BLaER1 treated with 17β-estradiol and CSF1 and Interleukin-3, amounts not matched to agents 10 nM and 100 nM (cell line): Measurements from ENCODE around the gene ENO1.
"Not testable (repeated sequence)": the region's sequence is repeated elsewhere in the genome, so short reads cannot be mapped to it uniquely, and the experiment has no call there.

Experiments
- H3K27ac ChIP-seq, 11 experiments: shearing (Covaris generic); formaldehyde crosslinking; 2 replicates each; pipeline ENCODE4 v1.8.1; 2022
- H3K27me3 ChIP-seq, 11 experiments: shearing (Covaris generic); formaldehyde crosslinking; 2 replicates each; pipeline ENCODE4 v1.8.1; 2022
- H3K36me3 ChIP-seq, 11 experiments: shearing (Covaris generic); formaldehyde crosslinking; 2 replicates each; pipeline ENCODE4 v1.8.1; 2022
- H3K4me1 ChIP-seq, 10 experiments: shearing (Covaris generic); formaldehyde crosslinking; 2 replicates each; pipeline ENCODE4 v1.8.1; 2022
- H3K4me2 ChIP-seq, 11 experiments: shearing (Covaris generic); formaldehyde crosslinking; 2 replicates each; pipeline ENCODE4 v1.8.1; 2022
- H3K4me3 ChIP-seq, 10 experiments: shearing (Covaris generic); formaldehyde crosslinking; 2 replicates each; pipeline ENCODE4 v1.8.1; 2022
- H3K9ac ChIP-seq, 11 experiments: shearing (Covaris generic); formaldehyde crosslinking; 2 replicates each; pipeline ENCODE4 v1.8.1; 2022
- H3K9me3 ChIP-seq, 11 experiments: shearing (Covaris generic); formaldehyde crosslinking; replicated peaks in 1 of 11; 2 replicates each; pipeline ENCODE4 v1.8.1; 2022
- H4K20me1 ChIP-seq, 11 experiments: shearing (Covaris generic); formaldehyde crosslinking; 2 replicates each; pipeline ENCODE4 v1.8.1; 2022
- Cebpa-rat ChIP-seq, 11 experiments: shearing (Covaris generic); IDR thresholded peaks; 2 replicates each; pipeline ENCODE4 v1.8.1; 2022

Gene ENO1

GRCh38 chr1:8878448-8878697, at the start of gene ENO1:
TSS of gene ENO1 (minus strand) at chr1:8878686. CDS start at chr1:8874908, 3,778 bp downstream.
- TF ChIP-seq Cebpa-rat (IDR thresholded peaks at IDR 0.05), result no peak
- Histone ChIP-seq H3K27ac (peak within 1 kb of the TSS; percentile 95 to 100 (median 99)), H3K36me3 (peaks cover 34 to 44% (median 42%) of the 10 kb centered on the region in 11 experiments), H3K27me3 (no peaks in the 10 kb centered on the region), H3K4me2 (peak within 1 kb of the TSS; percentile 78 to 98 (median 95)), H3K9ac (peak within 1 kb of the TSS; percentile 94 to 100 (median 99)), H4K20me1 (peaks cover 43 to 51% (median 45%) of the 10 kb centered on the region in 11 experiments), H3K4me1 (peaks cover 62 to 75% (median 65%) of the 10 kb centered on the region in 10 experiments), H3K9me3 (peaks cover 0 to 4% (median 0%) of the 10 kb centered on the region in 11 experiments; a peak in 1 of 22 replicates), H3K4me3 (peak within 1 kb of the TSS; percentile 76 to 100 (median 90))

GRCh38 chr1:8926707-8927694, 48.5 kb upstream of the ENO1 start:
- no peak overlapping the region for H3K4me2 ChIP-seq
- no peaks in the 10 kb centered on the region for H4K20me1 ChIP-seq
- H3K4me3 ChIP-seq, result no peak overlapping the region
- H3K27ac ChIP-seq, result no peak overlapping the region
- peaks cover 0 to 9% (median 0%) of the 10 kb centered on the region in 11 experiments; a peak in 4 of 22 replicates for H3K9me3 ChIP-seq
- TF ChIP-seq Cebpa-rat (IDR thresholded peaks at IDR 0.05), result no peak
- H3K36me3 ChIP-seq, result no peaks in the 10 kb centered on the region
- peaks cover 0 to 25% (median 8%) of the 10 kb centered on the region in 10 experiments; a peak in 12 of 20 replicates for H3K4me1 ChIP-seq
- H3K27me3 ChIP-seq, result no peaks in the 10 kb centered on the region
- H3K9ac ChIP-seq, result no peak overlapping the region

GRCh38 chr1:8925960-8926359, 47.5 kb upstream of the ENO1 start:
- Histone ChIP-seq H3K27me3 (no peaks in the 10 kb centered on the region), H3K36me3 (no peaks in the 10 kb centered on the region), H3K4me2 (peak overlapping the region in 4 of 11 experiments; percentile 11 to 60 (median 28); a peak in 7 of 22 replicates), H3K4me1 (peaks cover 4 to 20% (median 11%) of the 10 kb centered on the region in 10 experiments), H3K27ac (peak overlapping the region in 2 of 11 experiments; percentile 3 to 45; a peak in 3 of 22 replicates), H3K4me3 (no peak overlapping the region), H3K9ac (no peak overlapping the region), H3K9me3 (peaks cover 0 to 9% (median 0%) of the 10 kb centered on the region in 11 experiments; a peak in 4 of 22 replicates), H4K20me1 (no peaks in the 10 kb centered on the region)
- no peak for TF ChIP-seq Cebpa-rat (IDR thresholded peaks at IDR 0.05)

- no peaks in the 10 kb centered on the region for H3K36me3 ChIP-seq
- H3K4me3 ChIP-seq, result no peak overlapping the region
- H3K27ac ChIP-seq, result peak overlapping the region in 1 of 11 experiments; percentile 45; a peak in 2 of 22 replicates
- no peaks in the 10 kb centered on the region for H4K20me1 ChIP-seq
- H3K4me2 ChIP-seq, result peak overlapping the region in 5 of 11 experiments; percentile 11 to 60 (median 30); a peak in 8 of 22 replicates
- H3K27me3 ChIP-seq, result no peaks in the 10 kb centered on the region
- H3K9me3 ChIP-seq, result peaks cover 0 to 9% (median 0%) of the 10 kb centered on the region in 11 experiments; a peak in 4 of 22 replicates
- H3K9ac ChIP-seq, result no peak overlapping the region
- H3K4me1 ChIP-seq, result peaks cover 9 to 25% (median 13%) of the 10 kb centered on the region in 10 experiments
- TF ChIP-seq Cebpa-rat (IDR thresholded peaks at IDR 0.05), result no peak
These were observed 46.9 kb upstream of the ENO1 start for GRCh38 chr1:8925406-8925805.

- no peak overlapping the region for H3K4me2 ChIP-seq
- H3K9me3 ChIP-seq, result no peaks in the 10 kb centered on the region
- no peaks in the 10 kb centered on the region for H4K20me1 ChIP-seq
- peaks cover 13 to 32% (median 23%) of the 10 kb centered on the region in 10 experiments for H3K4me1 ChIP-seq
- H3K27ac ChIP-seq, result no peak overlapping the region
- no peak overlapping the region for H3K4me3 ChIP-seq
- H3K36me3 ChIP-seq, result no peaks in the 10 kb centered on the region
- H3K27me3 ChIP-seq, result no peaks in the 10 kb centered on the region
- no peak overlapping the region for H3K9ac ChIP-seq
- no peak for TF ChIP-seq Cebpa-rat (IDR thresholded peaks at IDR 0.05)
These were observed 44.5 kb upstream of the ENO1 start for GRCh38 chr1:8922962-8923361.

- H3K36me3 ChIP-seq, result not testable (repeated sequence)
These were observed 39.0 kb upstream of the ENO1 start for GRCh38 chr1:8917536-8917935.

GRCh38 chr1:8915446-8915845, 37.0 kb upstream of the ENO1 start:
- H3K4me2 ChIP-seq, result peak overlapping the region in 7 of 11 experiments; percentile 43 to 80 (median 67); a peak in 13 of 22 replicates
- peak overlapping the region in 5 of 11 experiments; percentile 1 to 12 (median 8); a peak in 2 of 22 replicates for H3K9ac ChIP-seq
- H3K27me3 ChIP-seq, result no peaks in the 10 kb centered on the region
- no peaks in the 10 kb centered on the region for H3K36me3 ChIP-seq
- no peak for TF ChIP-seq Cebpa-rat (IDR thresholded peaks at IDR 0.05)
- H3K4me3 ChIP-seq, result no peak overlapping the region
- peaks cover 6 to 37% (median 27%) of the 10 kb centered on the region in 10 experiments; a peak in 18 of 20 replicates for H3K4me1 ChIP-seq
- peak overlapping the region in 5 of 11 experiments; percentile 16 to 52 (median 41); a peak in 8 of 22 replicates for H3K27ac ChIP-seq
- no peaks in the 10 kb centered on the region for H4K20me1 ChIP-seq
- peaks cover 11 to 21% (median 15%) of the 10 kb centered on the region in 11 experiments for H3K9me3 ChIP-seq

More at GRCh38 chr1:8917536-8917935, 39.0 kb upstream of the ENO1 start:
- H3K4me1 ChIP-seq, result peaks cover 6 to 48% (median 38%) of the 10 kb centered on the region in 10 experiments; a peak in 18 of 20 replicates
- H3K9me3 ChIP-seq, H3K4me3 ChIP-seq, H3K27ac ChIP-seq, H4K20me1 ChIP-seq, H3K9ac ChIP-seq, H3K4me2 ChIP-seq, H3K27me3 ChIP-seq: not testable (repeated sequence)

- Histone ChIP-seq H3K9ac (peak overlapping the region in 4 of 11 experiments; percentile 12 to 31 (median 26); a peak in 3 of 22 replicates), H3K27ac (peak overlapping the region in 6 of 11 experiments; percentile 6 to 52 (median 18); a peak in 9 of 22 replicates), H3K4me2 (peak overlapping the region; percentile 33 to 80 (median 64); a peak in 20 of 22 replicates), H4K20me1 (no peaks in the 10 kb centered on the region), H3K36me3 (no peaks in the 10 kb centered on the region), H3K9me3 (peaks cover 11 to 21% (median 15%) of the 10 kb centered on the region in 11 experiments), H3K27me3 (no peaks in the 10 kb centered on the region), H3K4me1 (peaks cover 6 to 35% (median 25%) of the 10 kb centered on the region in 10 experiments; a peak in 18 of 20 replicates), H3K4me3 (no peak overlapping the region)
- TF ChIP-seq Cebpa-rat (IDR thresholded peaks at IDR 0.05), result no peak
These were observed 36.0 kb upstream of the ENO1 start for GRCh38 chr1:8914466-8914865.

- Histone ChIP-seq H3K27ac (no peak overlapping the region), H3K4me3 (no peak overlapping the region), H3K9ac (no peak overlapping the region), H3K9me3 (peaks cover 11 to 21% (median 15%) of the 10 kb centered on the region in 11 experiments), H3K4me1 (peaks cover 6 to 25% (median 21%) of the 10 kb centered on the region in 10 experiments; a peak in 18 of 20 replicates), H3K36me3 (no peaks in the 10 kb centered on the region), H3K27me3 (no peaks in the 10 kb centered on the region), H3K4me2 (no peak overlapping the region), H4K20me1 (no peaks in the 10 kb centered on the region)
- no peak for TF ChIP-seq Cebpa-rat (IDR thresholded peaks at IDR 0.05)
These were observed 35.0 kb upstream of the ENO1 start for GRCh38 chr1:8913457-8913856.
